ENCODE data around the gene ANTXRL.
"Not testable (repeated sequence)": the region's sequence is repeated elsewhere in the genome, so short reads cannot be mapped to it uniquely, and the experiment has no call there.

ANTXRL gene

GRCh38 chr10:46272863-46273415, 13.9 kb upstream of the ANTXRL start:
- H3K4me3 ChIP-seq (ENCODE audit: low read depth, low read length) = no peak overlapping the region
- DNase-seq (ENCODE audit: low read depth) = no peak
- TF ChIP-seq POLR2A (IDR thresholded peaks at IDR 0.05; ENCODE audit: extremely low read depth, insufficient read length) = no peak
- TF ChIP-seq MAX (IDR thresholded peaks at IDR 0.05; ENCODE audit: low read depth, low read length) = no peak
- no peak for TF ChIP-seq CTCF (IDR thresholded peaks at IDR 0.05; ENCODE audit: low read depth, low read length)
- no peak for TF ChIP-seq MYC (IDR thresholded peaks at IDR 0.05; ENCODE audit: low read depth, low read length)

- TF ChIP-seq MAX (IDR thresholded peaks at IDR 0.05; ENCODE audit: low read depth, low read length) = no peak
- no peak for TF ChIP-seq MYC (IDR thresholded peaks at IDR 0.05; ENCODE audit: low read depth, low read length)
- no peak for TF ChIP-seq POLR2A (IDR thresholded peaks at IDR 0.05; ENCODE audit: extremely low read depth, insufficient read length)
- TF ChIP-seq CTCF (IDR thresholded peaks at IDR 0.05; ENCODE audit: low read depth, low read length) = peak; percentile 60
- peak; percentile 63 for DNase-seq (ENCODE audit: low read depth)
- no peak overlapping the region for H3K4me3 ChIP-seq (ENCODE audit: low read depth, low read length)
These were observed 13.0 kb upstream of the ANTXRL start for GRCh38 chr10:46273506-46274477.

- TF ChIP-seq CTCF (IDR thresholded peaks at IDR 0.05; ENCODE audit: low read depth, low read length) (no peak), POLR2A (IDR thresholded peaks at IDR 0.05; ENCODE audit: extremely low read depth, insufficient read length) (no peak), MAX (IDR thresholded peaks at IDR 0.05; ENCODE audit: low read depth, low read length) (no peak), MYC (IDR thresholded peaks at IDR 0.05; ENCODE audit: low read depth, low read length) (no peak)
- no peak overlapping the region for H3K4me3 ChIP-seq (ENCODE audit: low read depth, low read length)
- no peak for DNase-seq (ENCODE audit: low read depth)
These were observed 9.0 kb upstream of the ANTXRL start for GRCh38 chr10:46277840-46278239.

- not testable (repeated sequence) for H3K4me3 ChIP-seq (ENCODE audit: low read depth, low read length); DNase-seq (ENCODE audit: low read depth)
These were observed 4.4 kb upstream of the ANTXRL start for GRCh38 chr10:46282421-46282831.

- TF ChIP-seq MYC (IDR thresholded peaks at IDR 0.05; ENCODE audit: low read depth, low read length) = no peak
- no peak for TF ChIP-seq CTCF (IDR thresholded peaks at IDR 0.05; ENCODE audit: low read depth, low read length)
- peak; percentile 20 for TF ChIP-seq POLR2A (IDR thresholded peaks at IDR 0.05; ENCODE audit: extremely low read depth, insufficient read length)
- TF ChIP-seq MAX (IDR thresholded peaks at IDR 0.05; ENCODE audit: low read depth, low read length) = no peak
- DNase-seq (ENCODE audit: low read depth) = peak; percentile 77
- no peak overlapping the region for H3K4me3 ChIP-seq (ENCODE audit: low read depth, low read length)
These were observed 3.8 kb upstream of the ANTXRL start for GRCh38 chr10:46282842-46283574.

Data from NB4 (cell line).